Measurements from ENCODE around the gene FGD4.
A peak's percentile ranks its signal among the peaks of the same experiment; 100 is the strongest.

Gene FGD4

DNA sequence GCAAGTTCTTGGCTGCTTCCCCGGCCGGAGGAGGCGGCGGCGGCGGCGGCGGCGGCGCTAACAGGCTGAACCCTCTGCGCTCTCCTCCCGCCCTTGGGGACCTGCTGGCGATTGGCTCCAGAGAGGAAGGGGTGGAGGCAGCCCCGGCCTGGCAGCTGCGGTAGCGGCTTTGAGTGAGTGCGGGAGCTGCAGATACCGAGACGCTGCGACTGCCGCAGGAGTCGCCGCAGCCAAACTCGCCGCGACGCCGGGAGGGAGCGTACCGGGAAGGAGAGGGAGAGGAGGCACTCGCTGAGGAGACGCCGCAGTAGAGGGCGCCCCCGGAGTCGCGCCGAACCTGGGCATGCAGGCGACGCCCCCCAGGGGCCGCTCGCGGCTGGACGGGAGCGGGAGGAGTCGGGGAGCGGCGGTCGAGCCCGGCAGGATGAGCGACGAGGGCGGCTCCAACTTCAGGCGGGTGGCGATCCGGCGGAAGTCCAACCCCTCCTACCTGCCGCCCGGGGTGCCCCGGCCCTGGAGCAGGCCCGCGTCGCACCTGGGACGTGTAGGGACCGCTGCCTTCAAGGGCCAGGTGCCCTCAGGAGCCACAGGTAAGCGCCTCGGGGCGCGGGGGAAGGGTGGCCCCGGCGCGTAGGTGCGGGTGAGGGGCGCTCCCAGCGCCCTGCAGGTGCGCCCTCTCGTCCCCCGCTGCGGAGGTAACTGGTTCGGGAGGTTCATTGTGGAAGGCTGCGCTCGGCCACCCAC, at the start of gene FGD4:
FGD4 (plus strand) TSS at position 189 of the 744 bp plus-strand sequence.
- DNase-seq = peak; percentile 66

DNA sequence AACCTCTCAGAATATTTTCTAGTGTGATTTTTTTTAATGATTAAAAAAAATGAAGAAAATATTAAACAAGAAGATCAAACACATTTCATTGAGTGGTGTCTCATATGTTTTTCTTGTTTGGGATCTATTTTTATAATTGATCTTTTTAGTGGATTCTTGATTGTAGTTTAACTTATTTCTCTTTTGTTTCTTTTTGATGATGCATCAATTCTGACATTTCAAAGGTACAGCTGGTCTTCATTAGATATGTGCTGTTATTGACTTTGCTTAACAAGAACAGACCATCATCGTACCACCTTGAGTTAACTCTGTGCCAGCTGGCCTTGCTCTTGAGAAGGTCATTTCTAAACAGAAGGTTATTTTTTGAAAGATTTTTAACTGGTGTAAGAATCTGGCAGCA, 45.8 kb upstream of the FGD4 start:
- DNase-seq = no peak

DNA sequence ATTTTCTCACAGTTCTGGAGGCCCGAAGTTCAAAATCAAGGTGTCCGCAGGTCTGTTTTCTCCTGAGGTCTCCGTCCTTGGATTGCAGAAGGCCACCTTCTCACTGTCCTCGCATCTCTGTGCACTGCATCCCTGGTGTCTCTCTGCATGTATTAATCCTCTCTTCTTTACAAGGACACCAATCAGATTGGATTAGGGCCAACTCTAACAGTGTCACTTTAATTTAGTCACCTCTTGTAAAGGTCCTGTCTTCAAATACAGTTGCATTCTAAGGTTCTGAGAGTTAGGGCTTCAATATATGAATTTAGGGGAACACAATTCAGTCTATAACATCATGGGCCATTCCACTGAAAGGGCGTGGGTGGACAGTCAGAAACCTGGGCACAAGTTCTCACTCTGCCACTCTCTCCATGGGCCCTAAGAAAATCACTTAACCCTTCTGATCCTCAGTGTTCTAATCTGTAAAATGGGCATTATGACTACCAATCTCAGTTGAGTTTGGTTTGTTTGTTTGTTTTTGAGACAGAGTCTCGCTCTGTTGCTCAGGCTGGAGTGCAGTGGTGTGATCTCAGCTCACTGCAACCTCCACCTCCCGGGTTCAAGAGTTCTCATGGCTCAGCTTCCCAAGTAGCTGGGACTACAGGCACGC, 41.6 kb upstream of the FGD4 start:
- no peak for DNase-seq

DNA sequence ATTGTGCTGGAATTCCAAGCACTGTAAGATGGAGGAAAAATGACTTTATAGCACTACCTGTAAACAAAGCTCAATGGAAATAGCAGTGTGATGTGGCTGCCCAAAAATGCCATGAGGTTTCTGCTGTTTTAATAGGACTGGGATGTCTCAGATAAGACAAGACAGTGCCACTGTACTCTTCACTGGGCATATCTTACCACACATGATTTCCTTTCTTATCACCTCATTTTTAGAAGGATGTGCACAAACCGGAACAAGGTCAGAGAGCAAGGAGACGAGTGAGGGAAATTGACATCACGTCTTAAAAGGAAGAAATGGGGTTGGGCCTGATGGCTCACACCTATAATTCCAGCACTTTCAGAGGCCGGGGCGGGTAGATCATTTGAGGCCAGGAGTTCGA, 38.4 kb upstream of the FGD4 start:
- no peak for DNase-seq

DNA sequence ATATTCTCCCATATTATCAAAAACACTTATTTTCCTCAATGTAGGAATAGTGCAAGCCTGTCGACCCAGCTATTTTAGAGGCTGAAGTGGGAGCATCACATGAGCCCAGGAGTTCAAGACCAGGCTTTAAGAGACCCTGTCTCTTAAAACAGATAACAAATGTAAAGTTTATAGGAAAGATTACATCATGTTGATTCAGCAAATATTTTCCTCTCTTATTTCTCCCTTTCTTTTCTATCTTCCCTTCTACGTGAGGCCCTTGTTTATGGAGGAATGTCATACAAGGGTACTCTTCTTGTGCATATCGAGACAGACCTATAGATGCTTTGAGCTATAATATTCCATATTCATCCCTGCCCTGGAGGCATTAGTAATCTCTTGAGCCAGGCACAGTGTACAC, 36.5 kb upstream of the FGD4 start:
- DNase-seq = no peak

DNA sequence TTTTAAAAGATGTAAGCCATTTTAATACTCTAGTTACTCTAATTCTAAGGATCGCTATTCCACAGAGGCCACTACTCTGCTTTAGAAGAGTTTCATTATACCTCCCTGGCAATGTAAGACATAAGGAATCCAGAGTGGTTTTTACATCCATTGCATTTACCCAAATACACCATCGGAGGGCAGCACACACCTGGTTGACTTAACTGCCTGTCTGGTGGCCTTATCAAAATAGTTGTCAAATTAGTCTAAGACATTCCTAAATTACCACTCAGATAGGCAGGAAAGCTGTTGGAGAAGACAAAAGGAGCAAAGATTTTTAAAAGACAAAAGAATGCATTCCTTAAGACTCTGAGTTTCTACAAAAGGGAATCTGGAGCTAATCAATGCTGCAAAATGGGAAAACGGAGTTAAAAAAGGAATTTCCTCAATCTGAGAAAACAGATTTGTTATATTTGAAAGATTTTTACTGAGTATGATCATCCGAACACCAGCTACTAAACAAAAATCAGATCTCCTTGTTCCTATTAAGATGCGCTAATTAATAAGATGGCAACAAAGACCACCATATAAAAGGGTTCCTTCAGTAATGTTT, 33.8 kb upstream of the FGD4 start:
- peak; percentile 78 for DNase-seq

DNA sequence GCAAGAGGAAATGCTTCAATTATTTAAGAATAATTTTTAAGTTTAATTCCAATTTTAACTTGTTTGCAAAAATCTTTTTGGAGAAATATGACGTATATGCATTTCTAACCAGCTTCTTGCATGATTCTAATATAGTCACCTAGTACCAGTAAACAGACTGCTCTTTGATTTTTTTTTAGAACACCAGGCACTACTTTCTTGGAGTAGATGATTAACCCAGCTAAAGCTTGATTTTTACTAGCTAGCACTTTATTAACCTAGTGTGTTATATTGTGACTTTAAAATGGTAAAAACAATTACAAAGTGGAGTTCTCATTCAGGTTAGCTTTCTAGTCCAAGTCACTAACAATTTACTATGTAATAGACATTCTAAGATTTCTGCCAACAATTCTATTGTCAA, 32.6 kb upstream of the FGD4 start:
- DNase-seq = no peak

DNA sequence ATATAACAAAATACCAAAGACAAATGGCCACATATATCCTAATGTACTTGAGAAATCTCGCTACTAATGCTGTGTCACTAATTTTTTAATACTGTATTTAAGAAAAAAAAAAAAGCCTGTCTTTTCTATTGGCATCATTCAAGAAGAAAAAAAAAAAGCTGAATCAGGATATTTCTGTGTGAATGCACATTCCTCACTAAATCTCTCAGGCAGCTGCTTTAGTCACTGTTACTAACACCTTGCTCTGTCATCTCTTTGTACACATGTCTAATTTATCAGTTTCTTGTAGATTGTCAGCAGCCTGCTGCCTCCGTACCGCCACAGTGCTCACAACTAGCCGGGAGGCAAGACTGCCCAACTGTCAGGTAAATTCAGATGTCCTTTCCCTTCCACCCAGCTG, 32.0 kb upstream of the FGD4 start:
- no peak for DNase-seq

DNA sequence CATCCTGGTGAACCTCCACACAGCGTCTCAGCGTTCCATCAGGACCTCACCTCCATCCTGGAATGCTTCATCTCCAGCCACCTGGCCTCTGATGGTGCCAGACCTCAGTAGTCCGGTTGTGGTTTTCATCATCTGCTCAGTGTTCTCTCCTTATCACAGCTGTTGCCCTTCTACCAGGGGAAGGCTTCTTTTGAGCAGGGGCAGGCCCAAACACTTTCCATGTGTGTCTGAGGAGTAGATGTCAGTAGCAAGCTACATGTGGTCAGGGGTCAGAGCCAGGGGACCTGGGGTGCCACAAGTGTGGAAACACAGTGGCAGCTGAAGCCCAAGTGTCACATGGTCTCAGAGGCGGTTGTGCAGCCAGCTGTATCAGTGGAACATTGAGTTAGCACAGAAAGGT, 30.2 kb upstream of the FGD4 start:
- DNase-seq = no peak

DNA sequence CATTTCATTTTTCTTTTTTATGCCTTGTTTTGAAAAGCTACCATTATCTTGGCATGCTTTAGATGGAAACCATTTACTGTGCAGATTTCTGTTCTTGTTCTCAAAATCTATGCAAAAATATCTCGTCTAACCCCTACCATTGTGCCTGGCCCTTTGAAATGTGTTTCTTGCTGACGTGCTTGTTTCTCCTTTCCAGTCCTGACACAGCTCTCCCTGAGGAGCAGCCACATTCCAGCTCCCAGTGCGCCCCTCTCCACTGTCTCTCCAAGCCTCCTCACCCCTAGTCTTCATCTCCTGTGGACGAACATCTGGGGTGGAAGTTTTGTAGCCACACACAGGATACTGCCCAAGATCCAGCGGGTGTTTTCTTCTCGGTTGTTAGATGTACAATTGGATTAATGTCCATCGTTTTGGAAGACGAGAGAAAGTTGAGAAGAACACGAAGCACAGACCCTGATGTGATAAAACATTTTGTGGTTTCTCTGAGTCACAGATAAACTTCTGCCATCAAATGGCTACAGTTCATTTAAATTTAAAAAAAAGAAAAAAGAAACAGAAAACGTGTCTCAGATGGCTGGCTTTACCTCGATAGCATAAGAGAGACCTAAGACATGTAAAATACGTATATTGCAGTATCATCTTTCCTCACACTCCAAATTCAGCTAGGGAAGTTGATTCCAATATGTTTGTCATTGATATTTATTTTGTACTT, 21.9 kb upstream of the FGD4 start:
- no peak for DNase-seq

DNA sequence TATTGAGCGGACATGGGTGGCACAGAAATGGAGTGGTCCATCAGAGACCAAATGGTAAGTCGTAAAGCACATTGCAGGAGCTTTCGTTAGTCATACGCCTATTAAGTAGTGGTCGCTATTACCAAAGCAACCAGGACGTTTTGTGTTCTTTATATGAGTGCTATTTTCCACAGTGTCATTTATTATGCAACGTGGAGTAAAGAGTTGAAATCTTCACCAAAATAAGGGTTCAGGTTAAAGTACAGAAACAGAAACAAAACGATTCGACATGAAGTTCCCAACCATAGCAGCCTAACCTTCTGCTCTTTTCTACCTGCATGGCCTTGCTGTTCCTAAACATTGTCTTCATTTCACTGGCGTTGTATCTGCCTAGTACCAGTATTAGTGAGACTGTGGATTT, 20.1 kb upstream of the FGD4 start:
- no peak for DNase-seq

DNA sequence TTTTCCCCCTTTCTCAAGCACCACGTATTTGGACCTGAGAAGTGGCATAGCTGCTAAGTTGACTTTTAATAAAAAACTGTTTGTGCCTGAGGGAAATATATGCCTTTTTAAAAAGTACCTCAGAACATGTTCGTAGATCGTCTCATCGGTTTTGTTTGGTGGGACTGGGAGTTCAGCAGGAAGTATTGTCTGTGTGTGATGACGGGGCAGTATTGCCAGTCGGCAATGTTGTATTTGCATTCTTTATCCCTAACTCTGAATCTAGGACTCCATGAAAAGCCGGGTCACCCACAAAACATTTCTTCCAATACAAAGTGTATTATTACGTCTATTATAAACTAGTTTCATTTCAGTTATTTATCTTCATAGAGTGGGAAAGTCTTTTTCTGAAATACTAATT, 19.7 kb upstream of the FGD4 start:
- no peak for DNase-seq

DNA sequence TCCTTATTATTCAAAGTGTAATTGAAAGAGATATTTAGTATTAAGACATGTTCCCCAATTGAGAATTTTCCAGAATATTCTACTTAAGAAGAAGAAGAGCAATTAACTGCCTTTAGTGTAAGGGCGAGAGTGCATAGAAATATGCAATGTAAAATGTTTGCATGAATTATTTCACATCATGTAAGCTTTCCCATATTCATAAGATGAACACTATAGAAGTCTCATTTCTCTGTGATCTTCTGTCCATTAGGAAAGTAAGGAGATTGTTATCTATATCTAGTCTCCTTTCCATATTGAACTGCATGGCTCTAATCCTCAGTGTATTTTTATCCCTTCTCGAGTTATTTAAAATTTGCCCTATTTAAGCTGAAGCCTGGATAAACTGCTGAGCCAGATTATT, 17.1 kb upstream of the FGD4 start:
- DNase-seq = no peak

DNA sequence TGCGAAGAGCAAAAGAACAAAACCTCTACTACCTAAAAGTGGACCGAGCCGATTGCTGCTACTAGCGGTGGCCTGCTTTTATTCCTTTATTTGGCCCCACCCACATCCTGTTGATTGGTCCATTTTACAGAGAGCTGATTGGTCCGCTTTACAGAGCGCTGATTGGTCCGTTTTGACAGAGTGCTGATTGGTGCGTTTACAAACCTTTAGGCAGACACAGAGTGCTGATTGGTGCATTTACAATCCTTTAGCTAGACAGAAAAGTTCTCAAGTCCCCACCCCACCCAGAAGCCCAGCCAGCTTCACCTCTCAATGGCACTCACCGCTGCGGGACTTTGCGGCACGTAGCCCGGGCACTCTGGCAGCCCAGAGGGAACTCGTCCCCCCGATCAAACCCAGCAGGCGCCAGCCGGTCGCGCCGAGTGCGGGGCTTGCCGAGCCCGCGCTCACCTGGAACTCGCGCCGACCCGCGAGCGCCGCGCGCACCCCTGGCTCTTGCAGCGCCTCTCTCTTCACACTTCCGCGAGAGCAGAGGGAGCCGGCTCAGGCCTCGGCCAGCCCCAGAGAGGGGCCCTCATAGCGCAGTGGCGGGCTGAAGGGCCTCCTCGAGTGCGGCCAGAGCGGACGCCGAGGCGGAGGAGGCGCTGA, 8.7 kb upstream of the FGD4 start:
- DNase-seq = peak; percentile 36

DNA sequence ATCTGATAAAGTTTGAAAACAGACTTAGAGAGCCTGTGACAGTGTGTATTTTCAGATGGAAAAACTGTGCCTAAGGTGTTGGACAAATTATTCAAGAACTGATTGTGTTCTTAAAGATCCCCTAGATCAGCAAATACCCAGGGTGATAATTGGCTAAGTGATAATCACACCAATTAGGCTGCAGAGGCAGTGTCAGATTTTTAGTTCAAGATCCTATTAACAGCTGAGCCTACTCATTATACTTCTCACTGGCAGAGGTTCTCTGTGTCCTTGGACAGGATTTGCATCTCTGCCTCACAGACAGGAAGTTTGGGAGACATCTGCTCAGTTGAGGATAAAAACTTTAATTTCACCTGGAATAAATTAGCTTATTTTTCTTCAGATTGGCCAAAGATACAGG, 4.3 kb upstream of the FGD4 start:
- DNase-seq = no peak

DNA sequence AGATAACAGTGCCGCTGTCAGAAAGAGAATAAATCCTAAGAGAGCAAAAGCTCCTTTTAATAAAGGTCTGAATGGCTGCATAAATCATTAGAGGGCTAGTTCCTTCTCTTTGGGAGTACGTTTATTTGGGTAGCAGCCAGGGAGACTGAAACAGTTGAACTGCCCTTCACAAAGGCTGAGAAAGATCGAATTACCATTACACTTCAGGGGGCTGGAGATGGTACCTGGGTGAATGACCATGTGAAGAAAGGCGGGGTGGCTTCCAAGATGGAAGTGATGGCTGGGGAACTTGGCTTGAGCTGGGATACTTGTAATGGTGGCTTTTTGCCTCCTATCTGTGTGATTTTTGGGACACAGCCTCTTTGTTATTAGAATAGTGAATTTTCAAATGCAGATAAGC, 1.7 kb upstream of the FGD4 start:
- peak; percentile 78 for DNase-seq

DNA sequence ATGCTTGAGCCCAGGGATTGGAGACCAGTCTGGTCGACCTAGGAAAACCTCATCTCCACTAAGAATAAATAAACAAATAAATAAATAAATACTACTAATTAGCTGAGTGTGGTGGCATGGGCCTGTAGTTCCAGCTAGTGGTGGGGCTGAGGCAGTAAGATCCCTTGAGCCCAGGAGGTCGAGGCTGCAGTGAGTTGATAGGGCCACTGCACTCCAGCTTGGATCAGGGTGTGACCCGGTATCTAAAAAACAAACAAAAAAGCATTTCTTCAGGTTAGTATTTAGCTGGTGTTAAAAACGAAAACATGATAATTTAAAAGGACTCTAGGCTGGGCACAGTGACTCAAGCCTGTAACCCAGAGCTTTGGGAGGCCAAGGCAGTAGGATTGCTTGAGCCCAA, 1.2 kb upstream of the FGD4 start:
- DNase-seq = no peak

DNA sequence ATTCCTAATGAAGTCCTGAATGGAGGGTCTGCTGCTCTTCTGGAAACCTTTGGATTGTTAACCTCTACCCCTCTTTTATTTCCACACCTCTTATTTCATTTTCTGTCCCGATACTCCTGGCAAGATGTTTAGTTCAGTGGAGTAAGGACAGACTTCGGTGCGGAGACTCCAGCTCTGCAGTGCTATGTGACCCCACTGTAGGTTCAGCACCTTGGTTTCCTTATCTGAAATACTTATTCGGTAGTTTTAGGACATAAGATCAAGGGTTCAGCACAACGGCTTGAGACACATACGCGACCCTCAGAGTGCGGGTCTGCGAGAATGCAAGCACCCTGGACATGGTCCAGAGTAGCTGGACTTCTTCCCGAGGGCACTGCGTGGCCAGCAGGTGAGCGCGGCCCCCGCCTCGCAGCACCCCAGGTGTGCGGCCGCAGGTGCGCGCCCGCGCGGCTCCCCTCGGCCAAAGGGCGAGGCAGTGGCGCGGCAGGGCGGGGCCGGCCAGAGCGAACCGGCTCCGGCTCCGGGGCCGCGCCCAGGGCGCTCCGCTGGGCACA, 465 bp upstream of the FGD4 start:
- DNase-seq = no peak

DNA sequence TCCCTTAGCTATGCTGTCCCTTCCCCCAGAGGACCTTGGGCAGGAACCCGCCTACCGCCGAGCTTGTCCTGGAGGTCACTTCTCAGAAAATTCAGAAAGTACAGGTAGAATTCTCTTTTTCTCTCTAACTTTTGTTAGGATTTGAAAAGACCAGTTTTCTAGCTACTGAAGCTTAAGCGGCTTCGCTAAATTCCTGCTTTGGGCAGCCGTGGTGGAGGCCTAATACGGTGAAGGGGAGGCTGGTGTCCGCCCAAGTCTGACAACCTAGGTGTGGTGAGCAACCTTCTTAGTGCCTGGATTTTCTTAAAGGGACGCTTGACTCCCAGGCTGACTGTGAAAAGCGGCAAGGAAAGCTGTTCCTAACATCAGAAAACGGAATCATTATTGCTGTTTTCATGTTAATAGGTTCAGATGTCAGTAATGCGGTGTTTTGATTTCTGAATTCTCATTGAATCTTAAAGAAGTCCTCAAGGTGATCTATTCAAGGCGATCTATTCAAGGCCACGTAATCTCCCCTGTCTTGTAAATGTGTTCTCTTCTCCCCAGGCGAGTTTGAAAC, 835 bp downstream of the FGD4 start:
- peak; percentile 42 for DNase-seq

DNA sequence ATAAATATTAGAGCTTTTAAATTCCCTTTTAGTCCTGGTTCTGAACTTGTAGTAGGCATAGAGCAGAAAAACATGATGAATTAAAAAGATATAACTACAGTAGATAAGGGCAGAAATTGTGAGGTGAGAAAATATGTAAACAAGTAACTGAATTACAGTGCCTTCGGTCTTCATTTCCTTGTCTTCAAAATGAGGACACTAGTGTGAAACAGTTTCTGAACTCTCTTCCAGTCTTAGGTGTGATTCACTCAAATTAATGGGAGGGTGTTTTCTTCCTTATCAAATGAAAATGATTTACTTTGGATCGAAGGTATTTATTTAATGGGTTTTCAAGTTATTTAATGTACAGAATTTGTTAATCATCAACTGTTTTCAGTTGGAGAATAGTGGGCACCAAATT, 1.5 kb downstream of the FGD4 start:
- no peak for DNase-seq

DNA sequence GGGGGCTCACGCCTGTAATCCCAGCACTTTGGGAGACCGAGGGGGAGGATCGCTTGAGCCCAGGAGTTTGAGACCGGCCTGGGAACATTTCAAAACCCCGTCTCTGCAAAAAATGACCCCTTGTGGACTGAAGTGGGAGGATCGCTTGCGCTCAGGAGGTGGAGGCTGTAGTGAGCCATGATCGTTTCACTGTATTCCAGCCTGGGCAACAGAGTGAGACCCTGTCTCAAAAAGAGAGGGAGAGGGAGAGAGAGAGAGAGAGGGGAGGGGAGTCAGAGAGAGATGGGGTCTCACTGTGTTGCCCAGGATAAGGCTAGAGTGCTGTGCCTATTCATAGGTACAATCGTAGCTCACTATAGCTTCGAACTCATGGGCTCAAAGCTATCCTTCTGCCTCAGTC, 2.8 kb downstream of the FGD4 start:
- DNase-seq = no peak

DNA sequence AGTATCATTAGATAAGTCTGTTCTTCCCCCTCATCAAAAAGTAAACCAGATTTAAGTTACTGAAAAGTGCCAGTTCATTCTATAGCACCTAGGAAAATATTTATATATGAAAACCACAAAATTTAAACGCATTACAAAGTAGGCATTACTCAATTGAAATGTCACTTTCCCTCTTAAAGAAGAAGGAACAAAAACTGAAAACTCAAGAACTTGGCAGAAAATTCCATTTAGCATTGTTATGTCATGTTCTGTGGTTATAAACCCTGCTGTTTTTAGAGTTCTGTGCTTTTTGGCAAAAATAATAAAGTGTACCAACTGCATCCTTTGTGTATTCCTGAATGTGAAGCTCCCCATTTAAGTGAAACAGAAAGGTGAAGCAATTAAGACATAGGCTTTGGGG, 3.6 kb downstream of the FGD4 start:
- DNase-seq = no peak

DNA sequence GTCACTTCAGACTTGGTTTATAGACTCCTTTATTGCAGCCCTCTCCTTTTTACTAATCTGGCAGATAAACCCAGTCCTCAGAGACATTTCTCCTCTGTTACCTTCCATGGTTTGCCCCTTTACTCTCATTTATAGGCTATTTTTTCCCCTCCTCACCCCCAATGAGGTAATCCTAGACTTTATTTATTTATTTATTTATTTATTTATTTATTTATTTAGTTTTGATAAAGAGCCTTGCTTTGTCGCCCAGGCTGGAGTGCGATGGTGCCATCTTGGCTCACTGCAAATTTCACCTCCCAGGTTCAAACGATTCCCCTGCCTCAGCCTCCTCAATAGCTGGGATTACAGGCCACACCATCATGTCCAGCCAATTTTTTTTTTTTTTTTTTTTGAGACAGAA, 8.4 kb downstream of the FGD4 start:
- DNase-seq = no peak

All from NCI-H2029 treated with DMSO at 0.1 percent for 48 hours (cell line).